Right cardiac atrium (tissue), 5 donors: ENCODE results near the gene ANKRD18A. TPM values are rescaled to one million over a fixed set of nuclear protein-coding genes. Genes with fewer than 3 reads are reported as not detected.

Experiments used
- ATAC-seq, 2 donors: fragments of 200-7000 bp; cut with Tn5 transposase; one replicate each; pipeline versions ENCODE4 v1.8.0 to v1.9.1; 2020; ENCODE audit warnings: moderate library complexity in 2 of 2, mild to moderate bottlenecking in 1 of 2
- DNase-seq, 3 donors: peaks; one replicate each; pipeline ENCODE4 v3.0.0-alpha.2; 2020
- H3K27ac ChIP-seq: one replicate; pipeline ENCODE4 v1.5.1; 2013; ENCODE audit warnings: mild to moderate bottlenecking, low read length, control low read depth, moderate library complexity
- H3K27me3 ChIP-seq: one replicate; pipeline ENCODE4 v1.6.1; 2013; ENCODE audit not compliant: control insufficient read depth, insufficient read depth
- H3K4me1 ChIP-seq: one replicate; pipeline ENCODE4 v1.6.1; 2013; ENCODE audit warnings: low read length; ENCODE audit not compliant: control insufficient read depth, insufficient read depth
- H3K4me3 ChIP-seq: one replicate; pipeline ENCODE4 v1.5.1; 2013; ENCODE audit warnings: low read length, control low read depth
- H3K9me3 ChIP-seq: one replicate; pipeline ENCODE4 v1.6.1; 2013; ENCODE audit warnings: low read length; ENCODE audit not compliant: control insufficient read depth
- WGBS: extraction: QIAGEN DNeasy Blood & Tissue Kit; methylation state at CpG from one replicate; pipeline ENCODE4 v1.1.7; 2013; 5-methylcytosine and 5-hydroxymethylcytosine counted together
- intact Hi-C, 4 donors: fragments of 100-400 bp; cut with DNase I; formaldehyde crosslinking; loops; one replicate each; pipeline versions ENCODE4 v1.11.0 to v1.14.0; 2022 to 2023
- polyA plus RNA-seq: library from polyadenylated mRNA; stranded (reverse); fragments of 200-250 nt; gene quantifications from one replicate; pipeline ENCODE4 v1.2.3, GENCODE V29; 2013
- total RNA-seq, 4 donors: library from RNA; stranded (reverse); fragmentation: NEBNext Ultra II Directional; extraction: Animal tissue kit (Norgen Biotek cat#: 25700); gene quantifications; one replicate each; pipeline ENCODE4 v1.2.1, GENCODE V29; 2021
- donor health status: healthy with polysubstance abuse.
- donor health status: DM: no; HTN: yes; CAD: no.
- donor health status: DM: no; HTN: no; CAD: no.
- donor health status: DM: no; HTN: yes; CAD: no; lungs with severe emphysema.
- donor health status: DM: yes; HTN: yes; CAD: no.

The ANKRD18A gene
- total and polyA plus RNA-seq, 5 donors = 2.1 to 12.3 (median 6.5) TPM

GRCh38 chr9:38649731-38650363 lies 29.5 kb upstream of the ANKRD18A start:
- peak; percentile 40 to 74 (median 64) for DNase-seq
- H3K4me3 ChIP-seq = peak overlapping the region; percentile 35
- peak; percentile 85 to 87 for ATAC-seq

GRCh38 chr9:38644601-38645000 lies 24.2 kb upstream of the ANKRD18A start:
- intact Hi-C loops = no loop called here
- 15% methylated on average over 2 of the region's 2 CpGs for WGBS

More at GRCh38 chr9:38649731-38650363, 29.5 kb upstream of the ANKRD18A start:
- Histone ChIP-seq H3K9me3 (no peaks in the 10 kb centered on the region), H3K4me1 (peaks cover 2% of the 10 kb centered on the region), H3K27ac (peak overlapping the region; percentile 97), H3K27me3 (no peaks in the 10 kb centered on the region)
- intact Hi-C loops = no loop called here
- WGBS = 62% methylated on average over 8 of the region's 8 CpGs

DNA sequence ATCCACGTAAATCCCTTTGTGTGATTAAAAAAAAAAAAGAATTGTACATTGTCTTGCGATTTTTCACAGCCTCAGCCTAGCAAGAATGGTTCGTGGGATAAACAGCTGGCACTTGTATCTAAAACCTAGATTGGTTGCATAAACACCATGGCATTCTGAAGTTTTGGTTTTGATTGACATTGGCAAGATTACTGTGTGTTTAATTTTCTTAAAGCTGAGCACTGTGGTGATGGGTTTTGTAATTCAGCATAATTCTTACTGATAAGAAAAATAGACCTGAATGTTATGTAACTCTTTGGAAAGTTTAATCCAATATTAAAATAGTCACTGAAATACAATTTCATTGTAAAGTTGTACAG lies 23.4 kb upstream of the ANKRD18A start:
- intact Hi-C loops = no loop called here
- H3K4me3 ChIP-seq = no peak overlapping the region
- 60% methylated on average over 3 of the region's 3 CpGs for whole genome bisulfite sequencing
- DNase-seq = no peak
- no peaks in the 10 kb centered on the region for H3K4me1 ChIP-seq
- no peaks in the 10 kb centered on the region for H3K9me3 ChIP-seq
- no peak overlapping the region for H3K27ac ChIP-seq
- ATAC-seq = no peak
- H3K27me3 ChIP-seq = no peaks in the 10 kb centered on the region

More at GRCh38 chr9:38644601-38645000, 24.2 kb upstream of the ANKRD18A start:
- ATAC-seq (no peak), DNase-seq (no peak)
- Histone ChIP-seq H3K4me1 (peaks cover 2% of the 10 kb centered on the region), H3K27ac (no peak overlapping the region), H3K4me3 (no peak overlapping the region), H3K27me3 (no peaks in the 10 kb centered on the region), H3K9me3 (no peaks in the 10 kb centered on the region)

GRCh38 chr9:38642951-38643814 lies 22.8 kb upstream of the ANKRD18A start:
- WGBS = 76% methylated on average over 18 of the region's 18 CpGs
- no peak overlapping the region for H3K27ac ChIP-seq

GRCh38 chr9:38641985-38642864 lies 21.8 kb upstream of the ANKRD18A start:
- Histone ChIP-seq H3K4me1 (no peaks in the 10 kb centered on the region), H3K27me3 (no peaks in the 10 kb centered on the region), H3K9me3 (no peaks in the 10 kb centered on the region), H3K4me3 (no peak overlapping the region), H3K27ac (no peak overlapping the region)
- ATAC-seq (peak; percentile 76 to 87), DNase-seq (no peak)
- intact Hi-C loops = no loop called here
- WGBS = 58% methylated on average over 12 of the region's 12 CpGs

More at GRCh38 chr9:38642951-38643814, 22.8 kb upstream of the ANKRD18A start:
- Histone ChIP-seq H3K27me3 (no peaks in the 10 kb centered on the region), H3K4me3 (no peak overlapping the region), H3K9me3 (no peaks in the 10 kb centered on the region), H3K4me1 (no peaks in the 10 kb centered on the region)
- DNase-seq (no peak), ATAC-seq (no peak)
- intact Hi-C loops = no loop called here

DNA sequence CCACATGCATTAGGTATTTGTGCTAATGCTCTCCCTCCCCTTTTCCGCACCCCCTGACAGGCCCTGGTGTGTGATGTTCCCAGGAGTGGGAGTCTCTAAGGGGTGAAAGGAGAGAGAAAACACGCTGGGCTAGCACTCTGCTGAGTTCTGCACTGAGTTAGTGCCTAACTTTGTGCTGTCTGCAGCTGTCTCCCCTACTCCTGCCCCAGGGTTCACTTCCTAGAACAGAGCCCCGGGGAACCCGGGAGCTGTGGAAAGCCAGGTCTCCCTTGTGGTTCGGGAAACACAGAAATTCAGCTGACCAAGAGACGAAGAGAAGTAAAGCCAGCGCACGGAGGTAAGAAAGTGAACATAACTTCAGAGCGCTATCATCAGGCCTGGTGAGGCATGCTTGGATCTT lies 20.7 kb upstream of the ANKRD18A start:
- no peaks in the 10 kb centered on the region for H3K9me3 ChIP-seq
- intact Hi-C loops = no loop called here

GRCh38 chr9:38639577-38639940 lies 19.2 kb upstream of the ANKRD18A start:
- H3K27ac ChIP-seq = no peak overlapping the region
- H3K9me3 ChIP-seq = no peaks in the 10 kb centered on the region
- DNase-seq (no peak), ATAC-seq (no peak)
- intact Hi-C loops = no loop called here
- H3K27me3 ChIP-seq = no peaks in the 10 kb centered on the region
- no peaks in the 10 kb centered on the region for H3K4me1 ChIP-seq
- 83% methylated on average over 6 of the region's 6 CpGs for WGBS
- H3K4me3 ChIP-seq = no peak overlapping the region

More for the DNA sequence above, 20.7 kb upstream of the ANKRD18A start:
- 87% methylated on average over 9 of the region's 9 CpGs for WGBS
- Histone ChIP-seq H3K4me3 (no peak overlapping the region), H3K4me1 (no peaks in the 10 kb centered on the region), H3K27me3 (no peaks in the 10 kb centered on the region), H3K27ac (no peak overlapping the region)
- DNase-seq (no peak), ATAC-seq (no peak)

DNA sequence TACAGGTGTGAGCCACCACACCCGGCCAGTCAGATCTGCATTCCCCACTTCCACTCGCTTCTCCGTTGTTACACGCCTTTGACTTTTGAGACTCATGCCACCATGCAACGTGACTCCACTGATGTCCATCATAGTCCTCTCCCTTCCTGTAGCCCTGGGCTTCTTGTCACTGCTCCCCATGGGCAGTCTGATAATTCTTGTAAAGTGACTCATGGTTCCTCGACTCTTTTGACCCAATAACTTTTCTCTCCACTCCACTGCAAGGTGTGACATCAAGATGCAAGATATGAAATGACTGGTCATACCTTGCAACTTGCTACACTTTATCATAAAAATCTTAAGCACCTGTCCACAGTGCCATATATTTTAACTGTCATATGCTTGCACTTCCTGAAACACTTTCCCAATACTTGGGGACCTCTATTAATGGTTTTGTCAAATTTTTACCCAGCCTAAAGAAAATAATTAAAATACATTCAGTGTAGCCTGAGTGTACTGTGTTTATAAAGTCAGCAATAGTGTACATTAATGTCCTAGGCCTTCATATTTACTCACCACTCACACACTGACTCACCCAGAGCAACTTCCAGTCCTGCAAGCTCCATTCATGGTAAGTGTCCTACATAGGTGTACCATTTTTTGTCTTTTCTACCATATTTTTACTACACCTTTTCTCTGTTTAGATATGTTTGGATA lies 18.6 kb upstream of the ANKRD18A start:
- DNase-seq (no peak), ATAC-seq (no peak)
- Histone ChIP-seq H3K4me3 (no peak overlapping the region), H3K9me3 (no peaks in the 10 kb centered on the region), H3K27me3 (no peaks in the 10 kb centered on the region), H3K27ac (no peak overlapping the region), H3K4me1 (no peaks in the 10 kb centered on the region)
- 91% methylated on average over 6 of the region's 6 CpGs for WGBS
- intact Hi-C loops = no loop called here

- H3K27ac ChIP-seq = no peak overlapping the region
- H3K4me3 ChIP-seq = no peak overlapping the region
- no peaks in the 10 kb centered on the region for H3K9me3 ChIP-seq
- H3K4me1 ChIP-seq = no peaks in the 10 kb centered on the region
- H3K27me3 ChIP-seq = no peaks in the 10 kb centered on the region
- 75% methylated on average over 3 of the region's 3 CpGs for WGBS
- intact Hi-C loops = no loop called here
- no peak for ATAC-seq
- no peak for DNase-seq
These were observed 13.9 kb upstream of the ANKRD18A start for GRCh38 chr9:38634315-38634714.

DNA sequence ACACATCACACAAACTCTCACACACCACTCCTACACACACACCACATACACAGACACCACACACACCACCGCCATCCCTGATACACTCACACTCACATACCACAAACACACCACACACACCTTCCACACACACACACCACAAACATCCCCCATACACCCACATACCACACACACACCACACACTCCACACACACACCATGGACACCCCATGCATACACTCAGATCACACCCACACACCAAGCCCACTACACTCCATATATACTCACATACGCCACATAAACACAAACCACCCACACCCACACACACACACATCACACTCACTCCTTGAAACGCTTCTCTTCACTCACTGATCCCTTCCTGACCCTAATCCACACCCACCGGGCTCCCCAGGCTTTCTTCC lies 9.1 kb upstream of the ANKRD18A start:
- Histone ChIP-seq H3K4me3 (no peak overlapping the region), H3K27me3 (no peaks in the 10 kb centered on the region), H3K9me3 (no peaks in the 10 kb centered on the region), H3K4me1 (no peaks in the 10 kb centered on the region), H3K27ac (no peak overlapping the region)
- WGBS = 85% methylated on average over 4 of the region's 4 CpGs
- DNase-seq (no peak), ATAC-seq (no peak)
- intact Hi-C loops = no loop called here
